SK-N-DZ (cell line): ENCODE data around the gene TSHZ3.

Experiments used
- DNase-seq: peaks from one replicate; pipeline ENCODE4 v3.0.0-alpha.2; 2015; ENCODE audit warnings: low spot score

Gene TSHZ3

DNA sequence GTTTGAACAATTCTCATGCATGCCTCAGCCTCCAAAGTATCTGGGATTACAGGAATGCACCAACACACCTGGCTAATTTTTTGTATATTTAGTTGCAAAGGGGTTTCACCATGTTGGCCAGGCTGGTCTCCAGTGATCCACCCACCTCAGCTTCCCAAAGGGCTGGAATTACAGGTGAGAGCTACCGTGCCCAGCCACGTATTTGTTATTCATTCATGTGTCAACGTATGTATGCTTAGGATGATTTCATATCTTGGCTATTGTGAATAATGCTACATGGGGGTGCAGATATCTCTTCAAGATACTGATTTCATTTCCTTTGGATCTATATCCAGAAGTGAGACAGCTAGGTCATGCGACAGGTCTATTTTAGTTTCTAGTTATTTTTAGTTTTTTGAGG is 113.4 kb downstream of the TSHZ3 start:
- DNase-seq = no peak

DNA sequence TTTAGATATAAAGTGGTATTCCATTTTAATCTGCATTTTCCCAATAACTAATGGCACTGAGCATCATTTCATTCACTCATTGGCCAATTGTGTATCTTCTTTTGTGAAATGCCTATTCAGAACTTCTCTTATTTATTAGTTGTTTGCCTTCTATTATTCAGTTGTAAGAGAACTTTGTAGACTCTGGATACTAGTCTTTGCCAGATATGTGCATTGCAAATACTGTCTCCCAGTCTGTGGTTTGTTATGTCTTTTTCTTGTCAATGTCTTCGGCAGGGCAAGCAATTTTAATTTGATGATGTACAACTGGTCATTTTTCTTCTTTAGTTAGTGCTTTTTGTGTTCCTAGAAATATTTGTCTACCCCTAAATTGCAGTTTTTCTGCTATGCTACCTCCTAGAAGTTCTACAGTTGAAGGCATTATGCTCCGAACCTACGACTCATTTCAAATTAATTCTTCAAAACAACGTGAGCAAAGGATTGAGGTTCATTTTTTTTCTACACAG is 115.9 kb downstream of the TSHZ3 start:
- no peak for DNase-seq

DNA sequence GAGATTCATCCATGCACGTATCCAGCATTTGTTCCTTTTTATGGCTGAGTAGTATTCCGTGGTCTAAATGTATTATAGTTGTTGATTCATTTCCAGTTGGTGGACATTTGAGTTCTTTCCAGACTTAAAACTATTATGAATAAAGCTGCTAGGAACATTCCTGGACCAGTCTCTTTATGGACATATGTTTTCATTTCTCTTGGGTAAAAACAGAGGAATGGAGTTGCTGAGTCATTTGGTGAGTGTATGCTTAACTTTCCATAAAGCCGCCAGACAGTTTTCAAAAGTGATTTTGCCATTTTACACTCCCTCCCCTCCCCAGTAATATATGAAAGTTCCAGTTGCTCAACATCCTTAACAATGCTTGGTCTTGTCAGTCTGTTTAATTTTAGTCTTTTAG is 116.4 kb downstream of the TSHZ3 start:
- DNase-seq = no peak

DNA sequence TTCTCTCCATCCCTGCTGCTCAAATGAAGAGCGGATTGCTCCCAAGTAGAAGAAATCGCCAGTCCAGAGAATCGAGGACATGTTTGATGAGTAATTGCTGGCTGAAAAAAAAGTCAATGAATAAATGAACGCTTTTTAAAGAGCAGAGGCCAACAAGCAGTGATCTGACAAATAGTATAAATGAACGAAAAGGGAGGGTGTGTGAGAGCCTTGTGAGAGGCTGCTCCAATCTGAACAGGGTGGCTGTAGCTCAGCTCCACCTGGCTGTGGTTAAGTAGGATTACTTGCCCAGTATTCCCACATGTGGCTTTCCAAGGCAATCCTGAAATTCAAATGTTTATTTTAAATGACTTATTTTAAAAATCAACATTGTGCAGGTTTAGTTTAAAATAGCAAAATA is 117.1 kb downstream of the TSHZ3 start:
- DNase-seq = no peak

DNA sequence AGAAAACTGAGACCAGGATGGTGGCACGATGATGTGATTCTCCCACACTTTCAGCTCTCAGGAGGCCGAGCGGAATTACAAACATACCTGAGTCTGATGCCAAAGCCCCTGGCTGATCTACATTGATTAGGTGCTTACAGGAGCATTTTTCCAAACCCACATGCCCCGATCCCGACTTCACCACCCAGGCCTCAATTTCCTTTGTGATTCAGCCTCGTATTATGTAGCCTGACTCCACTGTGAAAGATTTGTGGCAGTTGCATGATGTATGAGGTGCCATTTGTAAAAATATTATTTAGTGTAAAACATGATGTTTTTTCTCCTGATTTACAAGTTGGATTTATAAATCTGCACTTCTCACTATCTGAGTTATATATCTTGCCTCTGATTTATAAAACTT is 118.0 kb downstream of the TSHZ3 start:
- no peak for DNase-seq

DNA sequence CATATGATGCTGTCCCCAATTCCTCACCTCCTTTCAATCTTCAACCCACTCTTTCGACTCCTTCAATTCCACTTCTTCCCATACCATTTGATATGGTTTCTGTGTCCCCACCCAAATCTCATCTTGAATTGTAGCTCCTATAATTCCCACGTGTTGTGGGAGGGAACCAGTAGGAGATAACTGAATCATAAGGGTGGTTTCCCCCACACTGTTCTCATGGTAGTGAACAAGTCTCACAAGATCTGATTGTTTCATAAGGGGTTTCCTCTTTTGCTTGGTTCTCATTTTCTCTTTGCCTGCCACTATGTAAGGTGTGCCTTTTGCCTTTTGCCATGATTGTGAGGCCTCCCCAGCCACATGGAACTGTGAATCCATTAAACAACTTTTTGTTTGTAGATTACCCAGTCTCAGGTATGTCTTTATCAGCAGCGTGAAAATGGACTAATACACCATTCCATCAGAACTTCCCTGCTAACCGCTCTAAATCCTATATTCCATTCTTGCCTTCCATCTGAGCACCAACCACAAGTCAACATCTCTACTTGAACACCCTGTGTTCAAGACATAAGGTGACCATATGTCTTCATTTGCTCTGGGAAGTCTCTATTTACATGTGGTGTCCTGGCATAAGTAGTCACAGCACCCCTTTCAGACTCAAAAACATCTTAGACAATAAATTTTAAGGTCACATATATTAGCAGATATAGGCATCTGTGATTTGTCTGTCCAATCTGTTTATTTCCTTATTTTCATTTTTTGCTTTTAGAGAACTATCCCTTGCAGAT is 122.9 kb downstream of the TSHZ3 start:
- DNase-seq = no peak
